GM18505 (cell line): ENCODE data around the gene LRRC14B.

ENCODE experiments used
- ATAC-seq: cut with Tn5 transposase; IDR thresholded peaks from one replicate; pipeline ENCODE4 v1.9.1; 2021; ENCODE audit not compliant: unreplicated experiment
- POLR2A ChIP-seq: IDR thresholded peaks from 4 replicates; pipeline ENCODE4 v1.6.1; 2011; ENCODE audit warnings: borderline replicate concordance; ENCODE audit not compliant: insufficient read depth, insufficient read length; ENCODE audit errors: extremely low read depth

Gene LRRC14B

DNA sequence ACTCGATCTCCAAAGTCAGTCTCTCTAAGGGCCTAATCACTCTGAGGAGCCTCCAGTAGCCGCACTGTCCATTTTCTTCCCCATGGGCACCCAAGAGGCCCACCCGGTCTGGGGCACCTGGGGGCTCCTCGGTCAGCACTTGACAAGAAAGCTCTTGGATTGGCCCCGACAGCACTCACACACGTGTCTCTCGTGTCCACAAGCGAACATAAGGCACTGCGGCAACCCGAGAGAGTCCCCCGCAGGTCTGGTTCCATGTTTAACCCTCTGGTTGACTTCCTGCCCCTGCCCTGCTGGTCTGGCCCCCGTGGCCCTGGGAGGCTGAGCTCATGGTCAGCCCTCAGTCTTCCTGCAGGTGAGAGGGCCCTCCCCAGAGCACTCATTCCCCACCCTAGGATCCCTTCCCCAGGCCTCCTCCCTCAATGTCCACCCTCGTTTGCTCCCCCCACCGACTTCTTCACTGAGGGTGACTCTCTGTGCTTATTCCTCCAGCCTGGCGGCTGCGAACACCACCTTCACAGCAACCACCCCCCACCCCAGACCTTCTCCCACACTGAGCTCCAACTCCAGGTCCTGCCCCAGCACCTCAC lies 16.3 kb upstream of the LRRC14B start:
- ATAC-seq: no peak
- no peak for TF ChIP-seq POLR2A

DNA sequence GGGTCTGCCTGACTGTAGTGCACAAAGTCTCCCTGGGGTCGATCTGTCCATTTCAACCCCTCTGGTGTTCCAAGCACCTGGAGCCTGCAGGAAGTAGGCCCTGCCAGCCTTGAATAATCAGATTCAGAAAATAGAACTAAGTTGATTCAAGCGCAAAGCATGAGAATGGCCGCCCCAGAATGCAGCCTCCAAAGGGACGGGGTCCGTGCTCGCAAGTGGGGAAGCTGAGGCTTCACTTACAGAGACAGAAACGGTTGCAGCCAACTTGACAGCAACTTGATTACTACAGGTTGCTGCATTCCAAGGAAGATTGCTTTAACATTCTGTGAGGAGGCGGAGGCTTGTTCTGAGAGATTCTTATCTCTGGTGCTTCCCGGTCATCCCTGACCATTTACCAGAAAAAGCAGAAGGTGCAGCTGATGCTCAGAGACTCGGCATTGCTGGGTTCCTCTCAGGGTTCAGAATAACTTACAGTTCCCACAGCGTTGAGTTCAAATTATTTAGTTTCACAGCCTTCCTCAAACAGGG lies 14.9 kb upstream of the LRRC14B start:
- no peak for TF ChIP-seq POLR2A
- ATAC-seq: no peak

DNA sequence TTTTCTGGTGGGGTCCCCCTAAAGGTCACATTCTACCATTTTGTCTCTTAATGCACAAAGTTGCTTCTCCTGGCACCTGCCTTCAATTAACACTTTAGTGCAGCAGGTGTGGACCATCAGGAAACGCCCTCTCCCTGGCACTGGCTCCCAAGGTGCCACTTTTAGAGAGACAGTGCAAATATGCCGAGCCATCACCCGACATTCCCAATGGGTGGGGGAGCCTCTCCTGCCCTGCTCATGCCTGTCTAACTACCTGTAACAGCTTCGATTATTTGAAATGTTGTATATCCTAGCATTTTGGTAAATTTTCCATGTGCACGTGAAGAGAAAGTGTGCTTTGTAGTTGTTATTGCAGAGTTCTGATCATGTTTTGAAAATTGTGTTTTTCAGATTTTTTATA lies 13.2 kb upstream of the LRRC14B start:
- no peak for ATAC-seq
- TF ChIP-seq POLR2A: no peak

DNA sequence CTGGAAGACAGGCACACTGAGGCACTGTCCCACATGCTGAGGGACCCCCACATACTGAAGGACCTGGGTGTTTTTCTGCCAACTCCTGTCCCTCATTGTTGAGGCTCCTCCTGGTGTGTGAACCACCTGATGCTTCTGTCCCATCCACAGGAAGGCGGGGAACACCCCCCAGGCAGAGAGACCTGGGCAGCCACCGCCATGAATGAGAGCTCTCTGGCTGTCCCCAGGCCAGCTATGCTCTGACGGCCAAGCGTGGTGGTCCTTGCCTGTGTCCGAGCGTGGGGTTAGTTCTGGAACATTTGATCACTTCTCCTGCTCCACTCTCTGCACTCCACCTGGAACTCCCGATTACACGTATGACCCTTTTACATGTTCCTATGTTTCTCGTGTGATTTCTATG lies 11.9 kb upstream of the LRRC14B start:
- no peak for TF ChIP-seq POLR2A
- ATAC-seq: no peak

DNA sequence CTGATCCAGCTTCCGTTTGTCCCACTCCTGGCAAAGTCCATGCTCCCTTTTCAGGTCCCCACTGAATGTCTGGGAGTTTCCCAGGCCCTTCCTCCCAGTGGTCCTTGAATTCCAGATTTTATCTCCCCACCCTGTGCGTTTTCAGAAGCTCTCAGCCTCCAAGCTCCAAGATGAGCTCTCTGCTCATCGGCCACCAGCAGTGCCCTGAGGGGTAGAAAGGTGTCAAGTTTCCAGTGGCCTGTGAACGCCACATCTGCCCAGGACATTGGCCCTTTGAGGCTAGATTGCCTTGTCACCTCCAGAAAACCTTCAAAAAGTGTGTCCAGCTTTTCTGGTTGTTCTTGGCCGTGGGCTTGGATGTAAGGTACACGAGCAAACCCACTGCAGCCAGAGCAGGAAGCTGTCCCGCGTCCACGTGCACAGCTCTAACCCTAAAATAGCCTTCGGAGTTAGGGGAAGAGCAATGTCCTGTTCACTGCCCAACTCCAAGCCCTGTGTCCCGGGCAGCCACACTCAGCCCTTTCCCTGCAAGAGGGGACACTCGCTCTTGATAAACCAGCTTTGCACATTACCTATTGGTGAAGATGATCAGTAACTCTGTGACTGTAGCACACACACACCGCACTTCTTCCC lies 10.9 kb upstream of the LRRC14B start:
- ATAC-seq: no peak
- no peak for TF ChIP-seq POLR2A

DNA sequence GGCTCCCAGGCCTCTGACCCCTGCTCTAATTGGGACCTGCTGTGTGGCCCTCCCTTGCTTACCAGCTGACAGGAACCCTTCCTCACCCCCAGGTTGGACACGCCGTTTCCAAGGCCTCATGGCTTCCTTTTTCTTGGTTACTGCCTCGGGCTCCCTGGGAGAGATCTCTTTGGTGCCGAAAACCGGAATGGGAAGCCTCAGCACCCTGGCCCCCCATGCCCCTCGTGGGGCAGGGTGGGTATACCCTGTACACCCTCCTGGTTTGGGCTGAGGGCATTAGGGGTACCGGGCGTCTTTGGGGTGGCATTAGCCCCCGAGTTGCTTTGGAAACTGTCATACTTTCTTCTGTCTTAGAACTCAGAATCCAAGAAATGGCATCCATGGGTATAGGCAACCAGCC lies 10.1 kb upstream of the LRRC14B start:
- no peak for ATAC-seq

DNA sequence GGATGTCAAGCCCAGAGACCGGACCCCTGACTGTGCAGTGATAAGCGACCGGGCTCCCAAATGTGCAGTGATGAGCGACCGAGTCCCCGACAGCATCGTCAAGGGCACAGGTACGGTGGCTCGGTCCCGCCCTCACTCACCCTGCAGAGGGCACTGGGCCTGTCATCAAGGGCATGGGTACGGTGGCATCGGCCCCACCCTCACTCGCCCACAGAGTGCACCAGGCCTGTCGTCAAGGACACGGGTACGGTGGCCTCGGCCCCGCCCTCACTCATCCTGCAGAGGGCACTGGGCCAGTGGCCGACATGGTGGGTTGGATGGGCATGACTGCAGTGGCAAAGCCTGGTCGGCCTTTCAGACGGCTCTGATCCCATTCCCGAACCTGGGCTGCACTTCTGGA lies 9.7 kb upstream of the LRRC14B start:
- ATAC-seq: no peak
- TF ChIP-seq POLR2A: no peak

More for the DNA sequence above, 10.1 kb upstream of the LRRC14B start:
- TF ChIP-seq POLR2A: no peak

DNA sequence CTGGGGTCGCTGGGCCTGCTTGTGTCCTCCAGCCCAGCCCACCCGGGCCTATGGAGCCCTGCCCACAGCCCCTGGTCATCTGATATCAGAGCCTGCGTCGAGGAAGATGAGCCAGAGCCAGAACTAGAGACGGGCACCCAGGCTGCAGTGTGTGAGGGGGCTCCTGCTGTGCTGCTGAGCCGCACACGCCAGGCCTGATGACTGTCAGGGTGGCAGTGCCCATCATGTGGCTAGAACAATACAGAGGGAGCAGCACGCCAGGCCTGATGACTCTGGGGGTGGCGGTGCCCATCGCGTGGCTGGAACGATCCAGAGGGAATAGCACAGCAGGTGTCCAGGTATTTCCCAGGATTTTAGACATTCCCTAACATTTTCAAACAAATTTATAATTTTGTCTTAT lies 9.2 kb upstream of the LRRC14B start:
- no peak for TF ChIP-seq POLR2A
- ATAC-seq: no peak

DNA sequence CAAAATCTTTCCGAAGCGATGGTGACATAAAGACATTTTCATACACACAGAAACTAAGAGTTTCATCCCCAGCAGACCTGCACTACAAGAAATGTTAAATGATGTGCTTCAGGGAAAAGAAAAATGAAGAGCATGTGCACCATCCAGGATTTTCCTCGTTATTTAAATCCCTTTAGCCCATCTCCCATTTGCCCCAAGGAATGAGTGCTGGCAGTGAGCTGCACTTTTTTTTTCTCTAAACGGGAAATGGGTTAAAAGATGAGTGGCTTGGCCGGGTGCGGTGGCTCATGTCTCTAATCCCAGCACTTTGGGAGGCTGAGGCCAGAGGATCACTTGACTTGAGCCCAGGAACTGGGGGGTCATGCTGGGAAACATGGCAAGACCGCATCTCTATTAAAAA lies 6.8 kb upstream of the LRRC14B start:
- no peak for TF ChIP-seq POLR2A

DNA sequence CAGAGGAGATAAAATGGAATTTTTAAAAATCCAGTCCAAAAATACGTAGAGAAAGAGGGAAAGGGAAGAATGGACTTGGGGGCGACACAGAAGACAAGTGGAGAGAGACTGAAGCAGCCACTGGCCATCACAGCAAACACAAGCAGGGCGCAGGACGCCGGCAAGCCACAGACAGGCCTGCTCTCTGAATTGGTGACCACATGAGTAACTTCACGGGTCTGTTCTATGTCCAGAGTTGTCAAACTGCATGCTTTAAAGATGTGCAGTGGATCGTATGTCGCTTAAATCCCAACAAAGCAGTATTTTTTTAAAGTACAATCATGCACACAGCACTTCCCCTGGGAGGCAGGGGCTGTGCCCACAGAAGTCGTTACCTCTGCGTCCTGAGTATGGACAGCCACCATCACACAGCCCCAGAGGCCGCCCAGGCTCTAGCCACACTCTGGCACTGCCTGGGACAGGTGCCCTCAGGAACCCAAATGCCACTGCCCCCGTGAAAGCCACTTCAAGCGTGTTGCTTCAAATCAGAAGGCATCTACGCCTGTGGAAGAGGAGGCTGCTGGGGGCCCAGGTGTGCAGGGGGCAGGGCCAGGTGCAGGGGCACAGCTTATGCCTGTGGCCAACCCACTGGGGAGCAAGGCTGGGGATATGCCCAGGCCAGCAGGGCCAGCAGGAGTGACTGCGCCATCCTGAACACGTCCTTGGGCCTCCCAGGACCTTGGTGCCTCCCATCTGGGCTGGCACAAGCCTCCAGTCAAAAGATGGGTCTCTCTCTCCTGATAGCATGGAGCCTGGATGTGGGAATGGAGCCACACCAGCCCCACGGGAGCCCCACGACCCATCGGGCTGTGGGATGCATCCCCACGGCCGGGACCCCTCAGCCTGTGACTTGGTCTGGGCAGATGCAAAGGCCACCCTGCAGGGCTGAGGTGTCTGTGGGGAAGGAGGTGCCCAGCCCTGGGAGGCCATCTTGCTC lies 5.9 kb upstream of the LRRC14B start:
- TF ChIP-seq POLR2A: no peak
- no peak for ATAC-seq

More for the DNA sequence above, 6.8 kb upstream of the LRRC14B start:
- ATAC-seq: no peak

DNA sequence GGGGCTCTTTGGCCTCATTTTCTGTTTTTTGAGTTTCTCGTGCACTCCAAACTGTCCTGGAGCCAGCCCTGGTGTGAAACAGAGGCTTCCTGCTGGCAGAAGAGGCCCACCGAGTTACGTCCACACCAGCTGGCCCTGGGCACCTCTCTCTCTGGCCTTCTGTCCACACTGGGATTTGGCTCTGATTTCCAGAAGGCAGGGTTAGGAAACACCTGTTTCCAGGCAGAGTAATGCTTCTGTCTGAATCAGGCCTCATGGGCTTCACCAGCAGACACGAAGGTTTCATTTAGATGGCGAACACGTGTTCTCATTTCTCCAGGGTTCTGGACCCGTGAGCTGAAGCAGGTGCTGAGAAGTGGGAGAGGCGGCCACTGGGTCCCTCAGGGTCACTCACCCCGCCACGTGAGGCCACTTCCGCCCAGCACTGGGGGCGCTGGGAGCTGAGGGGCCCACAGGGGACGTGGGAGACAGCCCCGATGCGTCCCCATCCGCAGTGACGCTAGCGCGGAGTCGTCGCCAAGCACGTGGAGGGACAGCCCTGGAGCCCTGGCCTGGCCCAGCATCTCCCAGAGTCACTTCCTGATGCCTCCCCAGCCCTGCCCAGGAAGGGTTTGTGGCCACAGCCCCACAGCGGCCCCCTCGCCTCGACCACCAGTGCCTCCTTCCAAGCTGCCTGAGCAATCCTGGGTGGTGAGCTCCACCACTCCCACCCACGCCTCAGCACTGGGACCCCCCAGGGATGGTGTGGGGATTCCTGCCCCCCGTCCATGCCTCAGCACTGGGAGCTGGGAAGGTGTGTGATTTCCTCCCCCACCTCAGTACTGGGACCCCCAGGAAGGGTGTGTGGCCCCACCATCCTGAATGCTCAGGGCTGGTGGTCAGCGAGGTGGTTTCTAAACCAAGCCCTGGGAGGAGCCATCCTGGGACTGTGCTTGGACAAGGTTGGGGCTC lies 4.9 kb upstream of the LRRC14B start:
- no peak for ATAC-seq
- TF ChIP-seq POLR2A: no peak

DNA sequence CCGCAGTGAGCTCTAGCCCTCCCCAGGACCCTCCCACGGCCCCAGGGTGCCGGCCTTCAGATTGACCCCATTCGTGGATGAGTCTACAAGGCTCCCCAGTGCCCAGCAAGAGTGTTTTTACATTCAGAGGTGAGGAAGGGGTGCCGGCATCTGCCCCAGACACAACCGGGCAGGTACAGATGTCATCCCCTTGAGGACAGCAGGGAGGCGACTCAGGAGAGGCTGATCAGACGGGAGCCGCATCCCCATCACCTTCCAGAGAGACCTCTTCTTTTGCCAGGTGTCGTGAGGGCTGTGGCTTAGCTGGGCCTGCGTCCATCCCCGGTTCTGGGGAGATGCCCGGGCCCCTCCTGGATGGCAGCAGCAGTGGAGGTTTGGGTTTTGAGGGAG lies 4.3 kb upstream of the LRRC14B start:
- ATAC-seq: no peak
- TF ChIP-seq POLR2A: no peak

DNA sequence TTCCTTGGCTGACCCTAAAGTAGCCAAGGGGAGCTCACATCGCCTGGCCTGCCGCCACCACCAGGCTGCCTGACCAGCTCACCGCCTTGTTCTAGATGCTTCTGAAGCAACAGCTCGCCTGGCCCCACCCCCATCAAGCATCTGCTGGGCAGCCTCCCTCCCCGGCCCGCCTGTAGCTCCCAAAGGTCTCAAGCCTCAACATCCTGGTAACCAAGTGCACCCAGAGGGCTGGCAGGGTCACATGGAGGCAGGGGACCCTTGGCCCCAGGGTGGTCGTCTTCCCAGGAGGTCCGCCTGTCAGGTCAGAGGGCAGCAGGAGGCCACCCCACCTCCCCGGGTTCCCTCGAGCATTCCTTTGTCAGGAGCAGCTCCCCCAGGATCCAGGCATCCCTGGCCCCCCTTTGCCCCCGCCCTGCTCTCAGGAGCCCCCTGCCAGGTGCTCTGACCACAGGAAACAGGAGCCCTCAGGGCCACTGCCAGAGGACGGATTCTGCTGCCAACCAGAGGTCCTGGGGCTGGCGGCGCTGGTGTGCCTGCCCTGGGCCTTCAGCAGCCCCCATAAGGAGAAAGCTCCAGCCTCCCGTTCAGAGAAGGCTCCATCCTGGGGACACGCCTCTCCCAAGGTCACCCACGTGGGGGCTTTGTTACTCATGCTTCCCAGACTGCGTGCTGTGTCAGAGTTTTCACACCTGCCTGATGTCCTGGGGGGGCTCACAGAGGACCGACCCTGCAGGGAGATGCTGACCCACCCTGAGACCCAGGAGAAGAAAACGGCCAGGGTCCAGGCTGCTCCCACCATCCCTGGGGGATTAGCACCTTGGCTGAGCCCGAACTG lies 3.5 kb upstream of the LRRC14B start:
- no peak for ATAC-seq
- TF ChIP-seq POLR2A: no peak
